ENCODE data around the gene LSM3.
A peak's percentile ranks its signal among the peaks of the same experiment; 100 is the strongest.

LSM3 gene

DNA sequence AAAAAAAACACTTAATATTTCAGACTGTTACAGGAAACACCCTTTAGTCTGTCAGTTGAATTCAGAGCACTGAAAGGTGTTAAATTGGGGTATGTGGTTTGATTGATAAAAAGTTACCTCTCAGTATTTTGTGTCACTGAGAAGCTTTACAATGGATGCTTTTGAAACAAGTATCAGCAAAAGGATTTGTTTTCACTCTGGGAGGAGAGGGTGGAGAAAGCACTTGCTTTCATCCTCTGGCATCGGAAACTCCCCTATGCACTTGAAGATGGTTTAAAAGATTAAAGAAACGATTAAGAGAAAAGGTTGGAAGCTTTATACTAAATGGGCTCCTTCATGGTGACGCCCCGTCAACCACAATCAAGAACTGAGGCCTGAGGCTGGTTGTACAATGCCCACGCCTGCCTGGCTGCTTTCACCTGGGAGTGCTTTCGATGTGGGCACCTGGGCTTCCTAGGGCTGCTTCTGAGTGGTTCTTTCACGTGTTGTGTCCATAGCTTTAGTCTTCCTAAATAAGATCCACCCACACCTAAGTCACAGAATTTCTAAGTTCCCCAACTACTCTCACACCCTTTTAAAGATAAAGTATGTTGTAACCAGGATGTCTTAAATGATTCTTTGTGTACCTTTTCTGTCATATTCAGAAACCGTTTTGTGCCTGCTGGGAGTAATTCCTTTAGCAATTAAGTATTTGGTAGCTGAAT, 35.9 kb upstream of the LSM3 start:
- H3K4me3 ChIP-seq (ENCODE audit: control insufficient read depth, low read depth, low read length): no peak overlapping the region
- TF ChIP-seq, protein P1, sequence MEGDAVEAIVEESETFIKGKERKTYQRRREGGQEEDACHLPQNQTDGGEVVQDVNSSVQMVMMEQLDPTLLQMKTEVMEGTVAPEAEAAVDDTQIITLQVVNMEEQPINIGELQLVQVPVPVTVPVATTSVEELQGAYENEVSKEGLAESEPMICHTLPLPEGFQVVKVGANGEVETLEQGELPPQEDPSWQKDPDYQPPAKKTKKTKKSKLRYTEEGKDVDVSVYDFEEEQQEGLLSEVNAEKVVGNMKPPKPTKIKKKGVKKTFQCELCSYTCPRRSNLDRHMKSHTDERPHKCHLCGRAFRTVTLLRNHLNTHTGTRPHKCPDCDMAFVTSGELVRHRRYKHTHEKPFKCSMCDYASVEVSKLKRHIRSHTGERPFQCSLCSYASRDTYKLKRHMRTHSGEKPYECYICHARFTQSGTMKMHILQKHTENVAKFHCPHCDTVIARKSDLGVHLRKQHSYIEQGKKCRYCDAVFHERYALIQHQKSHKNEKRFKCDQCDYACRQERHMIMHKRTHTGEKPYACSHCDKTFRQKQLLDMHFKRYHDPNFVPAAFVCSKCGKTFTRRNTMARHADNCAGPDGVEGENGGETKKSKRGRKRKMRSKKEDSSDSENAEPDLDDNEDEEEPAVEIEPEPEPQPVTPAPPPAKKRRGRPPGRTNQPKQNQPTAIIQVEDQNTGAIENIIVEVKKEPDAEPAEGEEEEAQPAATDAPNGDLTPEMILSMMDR (IDR thresholded peaks at IDR 0.05; ENCODE audit: control insufficient read depth, insufficient read depth, low read depth, low read length, missing control alignments): no peak
- no peak for DNase-seq (ENCODE audit: low read depth)

DNA sequence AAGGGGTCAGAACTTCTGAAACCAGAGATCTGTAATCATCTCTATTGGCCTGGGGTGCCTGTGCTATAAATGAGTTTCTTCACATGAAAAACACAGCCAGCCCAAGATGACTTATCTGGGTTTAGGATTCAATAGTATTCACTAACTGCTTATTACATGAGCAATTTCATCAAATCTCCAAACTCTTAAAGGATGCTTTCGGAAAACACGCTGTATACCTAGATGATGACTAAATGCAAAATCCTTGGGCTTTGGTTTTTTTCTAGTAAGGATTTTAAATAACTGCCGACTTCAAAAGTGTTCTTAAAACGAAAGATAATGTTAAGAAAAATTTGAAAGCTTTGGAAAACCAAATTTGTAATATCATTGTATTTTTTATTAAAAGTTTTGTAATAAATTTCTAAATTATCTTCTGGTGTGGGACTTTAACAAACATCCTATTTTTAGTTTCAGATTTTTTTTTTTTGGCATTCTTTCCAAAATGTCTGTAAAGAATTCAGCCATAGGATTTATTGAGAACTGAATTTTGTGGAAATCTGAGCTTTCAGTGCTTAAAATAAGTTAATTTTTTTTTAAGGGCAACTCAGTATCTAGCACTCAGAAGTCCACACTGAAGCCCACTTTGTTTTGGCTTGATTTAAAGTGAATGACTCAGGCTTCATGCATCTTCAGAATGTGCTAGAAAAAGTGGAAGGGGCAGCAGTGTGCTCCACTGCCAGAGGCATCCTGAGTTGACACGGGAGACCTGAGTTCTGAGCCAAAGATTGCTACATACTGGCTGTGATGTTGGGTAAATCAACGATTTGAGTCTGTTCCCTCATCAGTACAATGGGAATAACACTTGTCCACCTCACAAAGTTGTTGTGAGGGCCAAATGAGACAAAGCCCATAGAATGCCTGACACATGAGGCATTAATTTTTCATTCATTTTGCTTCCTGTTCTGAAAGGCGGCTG, 35.1 kb upstream of the LSM3 start:
- DNase-seq (ENCODE audit: low read depth): peak; percentile 87
- no peak overlapping the region for H3K4me3 ChIP-seq (ENCODE audit: control insufficient read depth, low read depth, low read length)
- TF ChIP-seq, protein P1 (IDR thresholded peaks at IDR 0.05; ENCODE audit: control insufficient read depth, insufficient read depth, low read depth, low read length, missing control alignments): no peak

DNA sequence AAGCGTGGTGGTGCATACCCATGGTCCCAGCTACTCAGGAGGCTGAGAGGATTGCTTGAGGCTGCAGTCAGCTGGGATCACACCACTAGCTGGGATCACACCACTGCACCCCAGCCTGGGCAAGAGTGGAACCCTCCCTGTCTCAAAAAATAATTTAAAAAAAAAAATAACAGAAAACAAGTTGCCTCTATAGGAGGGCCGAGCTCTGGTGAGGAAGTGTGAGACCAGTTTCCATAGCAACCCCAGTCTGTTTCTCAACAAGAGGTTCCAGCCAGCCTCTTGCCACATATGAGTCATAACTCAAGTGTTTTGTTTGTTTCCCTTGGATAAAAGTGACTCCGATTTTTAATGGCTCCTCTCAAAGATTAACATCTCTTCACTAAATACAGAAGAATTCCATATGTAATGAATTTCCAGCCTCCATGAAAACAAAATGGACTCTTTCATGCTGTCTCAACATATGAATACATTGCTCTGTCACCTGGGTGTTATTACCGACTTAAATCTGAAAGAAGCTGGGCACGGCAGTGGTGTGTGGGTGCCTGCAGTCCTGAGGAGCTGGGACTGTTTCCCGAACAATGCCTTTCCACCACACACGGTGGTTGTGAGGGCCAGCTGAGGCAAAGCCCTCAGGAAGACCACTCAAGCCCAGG, 34.1 kb upstream of the LSM3 start:
- H3K4me3 ChIP-seq (ENCODE audit: control insufficient read depth, low read depth, low read length): peak overlapping the region; percentile 11; the same call in 1 of the 2 replicates
- TF ChIP-seq, protein P1 (IDR thresholded peaks at IDR 0.05; ENCODE audit: control insufficient read depth, insufficient read depth, low read depth, low read length, missing control alignments): no peak
- DNase-seq (ENCODE audit: low read depth): peak; percentile 99

DNA sequence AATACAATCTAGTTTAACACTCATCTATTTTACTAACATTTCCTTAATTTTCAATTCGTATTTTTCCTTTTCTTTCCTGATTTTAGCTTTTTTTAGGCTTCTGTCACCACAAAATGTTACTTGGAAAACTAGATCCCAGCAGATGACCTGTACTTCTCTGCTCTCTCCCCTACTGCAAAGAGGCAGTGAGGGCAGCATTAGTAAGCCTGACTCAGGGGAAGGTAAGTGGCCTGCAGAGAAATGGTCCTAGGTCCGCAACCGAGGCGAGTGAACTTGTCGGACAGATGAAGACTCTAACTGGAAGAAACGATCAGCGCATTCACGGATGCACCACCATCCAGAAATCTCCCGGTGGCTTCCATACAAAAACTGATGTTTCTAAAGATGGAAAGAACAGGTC, 33.4 kb upstream of the LSM3 start:
- no peak overlapping the region for H3K4me3 ChIP-seq (ENCODE audit: control insufficient read depth, low read depth, low read length)
- TF ChIP-seq, protein P1 (IDR thresholded peaks at IDR 0.05; ENCODE audit: control insufficient read depth, insufficient read depth, low read depth, low read length, missing control alignments): no peak
- no peak for DNase-seq (ENCODE audit: low read depth)

DNA sequence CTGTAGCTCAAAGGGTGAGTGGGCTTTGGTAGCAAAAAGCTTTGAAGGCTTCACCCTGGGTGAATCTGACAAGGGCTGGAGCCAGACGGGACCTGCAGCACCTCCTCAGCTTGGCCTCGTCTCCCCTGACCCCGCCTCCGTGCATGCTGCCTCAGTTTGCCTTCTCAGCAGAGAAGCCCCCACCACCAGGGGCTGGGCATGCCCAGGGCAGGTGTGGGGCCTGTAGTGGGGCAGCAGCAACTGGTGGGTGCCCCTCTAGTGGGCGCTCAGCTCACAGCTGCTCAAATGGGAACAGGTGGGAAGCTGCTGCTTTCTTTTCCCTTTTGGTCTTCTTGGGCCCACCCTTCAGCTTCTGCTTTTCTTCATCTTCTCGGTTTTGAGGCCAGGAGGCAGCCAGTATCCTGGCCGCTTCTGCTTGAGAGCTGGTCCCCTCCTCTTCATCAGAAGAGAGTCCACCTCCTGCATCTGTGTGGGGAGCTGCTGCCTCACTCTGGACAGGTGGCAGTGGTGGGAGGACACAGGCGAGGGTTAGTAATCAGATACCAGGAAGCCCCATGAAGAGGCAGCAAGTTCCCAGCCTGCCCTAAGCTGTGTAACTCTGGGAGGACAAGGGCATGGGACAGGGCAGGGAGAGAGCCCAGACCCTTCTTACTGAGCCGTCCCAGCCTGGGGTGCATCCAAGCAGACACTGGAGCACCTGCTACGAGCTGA, 32.8 kb upstream of the LSM3 start:
- H3K4me3 ChIP-seq (ENCODE audit: control insufficient read depth, low read depth, low read length): no peak overlapping the region
- DNase-seq (ENCODE audit: low read depth): no peak
- TF ChIP-seq, protein P1 (IDR thresholded peaks at IDR 0.05; ENCODE audit: control insufficient read depth, insufficient read depth, low read depth, low read length, missing control alignments): no peak

All from AG09309 (cell line).